HG02610 (cell line): ENCODE measurements around the gene VRK2.
"Not testable (repeated sequence)": the region's sequence is repeated elsewhere in the genome, so short reads cannot be mapped to it uniquely, and the experiment has no call there.

ENCODE experiments used
- ATAC-seq: cut with Tn5 transposase; IDR thresholded peaks from one replicate; pipeline ENCODE4 v1.9.1; 2021; ENCODE audit warnings: mild to moderate bottlenecking, moderate library complexity; ENCODE audit not compliant: unreplicated experiment

Gene VRK2

DNA sequence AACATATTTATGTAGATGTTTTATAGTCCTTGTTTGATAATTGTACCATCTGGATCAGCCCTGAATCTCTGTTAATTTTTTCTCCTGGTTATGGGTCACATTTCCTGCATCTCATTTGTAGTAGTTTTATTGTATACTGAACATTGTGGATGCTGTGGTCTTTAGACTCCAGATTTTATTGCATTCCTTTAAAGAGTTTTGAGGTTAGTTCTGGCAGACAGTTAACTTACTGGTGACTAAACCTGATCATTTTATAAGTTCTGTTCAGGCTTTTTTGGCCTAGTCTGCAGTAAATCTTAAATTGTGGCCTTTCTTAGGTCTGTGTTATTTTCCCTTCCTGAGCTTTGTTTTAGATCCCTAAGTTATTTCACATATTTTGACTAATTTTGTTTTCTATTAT is 110.2 kb downstream of the VRK2 start:
- ATAC-seq, result no peak

DNA sequence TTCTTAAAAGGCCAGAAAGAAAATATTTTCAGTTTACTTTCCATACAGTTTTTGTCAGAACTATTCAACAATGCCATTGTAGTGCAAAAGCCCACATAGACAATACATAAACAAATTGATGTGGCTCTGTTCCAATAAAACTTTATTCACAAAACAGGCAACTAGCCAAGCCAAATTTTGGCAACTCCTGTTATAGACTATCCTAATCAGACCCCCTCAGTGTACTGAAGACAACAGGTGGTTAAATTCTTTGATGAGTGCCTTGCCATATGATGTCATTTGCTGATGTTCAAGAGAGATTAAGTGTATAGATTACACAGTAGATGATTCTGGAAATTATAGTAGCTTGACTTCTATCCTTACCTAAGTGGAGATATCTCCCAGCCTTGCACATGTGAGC is 111.1 kb downstream of the VRK2 start:
- ATAC-seq, result no peak

DNA sequence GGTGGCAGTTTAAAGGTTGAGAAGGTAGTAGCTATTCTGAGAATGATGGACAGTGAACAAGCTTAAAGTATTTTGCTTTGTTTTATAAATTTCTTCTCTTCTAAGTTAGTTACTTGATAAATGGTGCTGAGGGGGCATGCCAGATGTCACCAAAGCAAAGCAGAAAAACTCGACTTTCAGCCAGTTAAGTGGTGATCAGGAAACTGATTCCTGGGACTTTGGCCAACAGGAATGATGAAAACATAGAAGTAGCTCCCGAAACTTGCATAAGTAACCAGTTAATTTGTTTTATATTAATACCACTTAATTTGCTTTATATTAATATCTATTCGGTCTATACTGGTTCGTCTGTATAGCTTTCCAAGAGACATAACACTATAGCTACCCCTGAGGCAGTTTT is 111.9 kb downstream of the VRK2 start:
- ATAC-seq, result no peak

GRCh38 chr2:58163913-58164312 is 117.3 kb downstream of the VRK2 start:
- ATAC-seq, result no peak

- not testable (repeated sequence) for ATAC-seq
These were observed 121.5 kb downstream of the VRK2 start for GRCh38 chr2:58168130-58168529.

DNA sequence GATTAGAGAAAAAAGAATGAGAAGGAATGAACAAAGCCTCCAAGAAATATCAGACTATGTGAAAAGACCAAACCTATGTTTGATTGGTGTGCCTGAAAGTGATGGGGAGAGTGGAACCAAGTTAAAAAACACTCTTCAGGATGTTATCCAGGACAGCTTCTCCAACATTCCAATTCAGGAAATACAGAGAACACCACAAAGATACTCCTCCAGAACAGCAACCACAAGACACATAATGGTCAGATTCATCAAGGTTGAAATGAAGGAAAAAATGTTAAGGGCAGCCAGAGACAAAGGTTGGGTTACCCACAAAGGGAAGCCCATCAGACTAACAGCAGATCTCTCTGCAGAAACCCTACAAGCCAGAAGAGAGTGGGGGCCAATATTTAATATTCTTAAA is 123.2 kb downstream of the VRK2 start:
- not testable (repeated sequence) for ATAC-seq

GRCh38 chr2:58170334-58170933 is 123.8 kb downstream of the VRK2 start:
- not testable (repeated sequence) for ATAC-seq

DNA sequence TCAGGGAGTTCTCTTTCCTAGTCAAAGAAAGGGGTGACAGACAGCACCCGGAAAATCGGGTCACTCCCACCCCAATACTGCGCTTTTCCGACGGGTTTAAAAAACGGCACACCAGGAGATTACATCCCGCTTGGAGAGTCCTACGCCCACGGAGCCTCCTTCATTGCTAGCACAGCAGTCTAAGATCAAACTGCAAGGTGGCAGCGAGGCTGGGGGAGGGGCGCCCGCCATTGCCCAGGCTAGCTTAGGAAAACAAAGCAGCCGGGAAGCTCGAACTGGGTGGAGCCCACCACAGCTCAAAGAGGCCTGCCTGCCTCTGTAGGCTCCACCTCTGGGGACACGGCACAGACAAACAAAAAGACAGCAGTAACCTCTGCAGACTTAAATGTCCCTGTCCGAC is 125.2 kb downstream of the VRK2 start:
- ATAC-seq, result not testable (repeated sequence)

DNA sequence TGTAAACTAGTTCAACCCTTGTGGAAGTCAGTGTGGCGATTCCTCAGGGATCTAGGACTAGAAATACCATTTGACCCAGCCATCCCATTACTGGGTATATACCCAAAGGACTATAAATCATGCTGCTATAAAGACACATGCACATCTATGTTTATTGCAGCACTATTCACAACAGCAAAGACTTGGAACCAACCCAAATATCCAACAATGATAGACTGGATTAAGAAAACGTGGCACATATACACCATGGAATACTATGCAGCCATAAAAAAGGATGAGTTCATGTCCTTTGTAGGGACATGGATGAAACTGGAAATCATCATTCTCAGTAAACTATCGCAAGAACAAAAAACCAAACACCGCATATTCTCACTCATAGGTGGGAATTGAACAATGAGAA is 130.6 kb downstream of the VRK2 start:
- not testable (repeated sequence) for ATAC-seq

DNA sequence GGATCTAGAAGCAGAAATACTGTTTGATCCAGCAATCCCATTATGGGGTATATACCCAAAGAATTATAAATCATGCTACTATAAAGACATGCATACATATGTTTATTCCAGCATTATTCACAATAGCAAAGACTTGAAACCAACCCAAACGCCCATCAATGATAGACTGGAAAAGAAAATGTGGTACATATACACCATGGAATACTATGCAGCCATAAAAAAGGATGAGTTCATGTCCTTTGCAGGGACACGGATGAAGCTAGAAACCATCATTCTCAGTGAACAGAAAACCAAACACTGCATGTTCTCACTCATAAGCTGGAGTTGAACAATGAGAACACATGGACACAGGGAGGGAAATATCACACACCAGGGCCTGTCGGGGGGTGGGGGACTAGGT is 133.6 kb downstream of the VRK2 start:
- ATAC-seq, result not testable (repeated sequence)

GRCh38 chr2:58180635-58181034 is 134.0 kb downstream of the VRK2 start:
- ATAC-seq, result no peak

DNA sequence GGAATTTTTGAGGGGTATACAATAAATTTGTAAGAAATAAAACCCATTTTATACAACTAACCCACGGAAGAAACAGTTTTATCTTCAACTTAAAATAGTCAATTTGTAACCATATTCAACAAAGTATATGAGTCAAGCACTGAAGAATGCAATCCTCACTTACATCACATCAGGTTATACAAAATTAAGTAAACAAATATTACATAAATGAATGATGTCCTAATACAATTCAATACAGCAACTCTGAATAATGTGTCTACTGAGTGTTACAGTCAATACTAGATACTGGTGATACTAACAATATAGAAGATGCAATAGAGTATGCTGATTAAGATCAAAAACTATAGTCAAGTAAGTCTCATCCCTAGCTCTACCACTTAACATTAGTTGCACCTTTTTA is 135.9 kb downstream of the VRK2 start:
- ATAC-seq, result no peak

DNA sequence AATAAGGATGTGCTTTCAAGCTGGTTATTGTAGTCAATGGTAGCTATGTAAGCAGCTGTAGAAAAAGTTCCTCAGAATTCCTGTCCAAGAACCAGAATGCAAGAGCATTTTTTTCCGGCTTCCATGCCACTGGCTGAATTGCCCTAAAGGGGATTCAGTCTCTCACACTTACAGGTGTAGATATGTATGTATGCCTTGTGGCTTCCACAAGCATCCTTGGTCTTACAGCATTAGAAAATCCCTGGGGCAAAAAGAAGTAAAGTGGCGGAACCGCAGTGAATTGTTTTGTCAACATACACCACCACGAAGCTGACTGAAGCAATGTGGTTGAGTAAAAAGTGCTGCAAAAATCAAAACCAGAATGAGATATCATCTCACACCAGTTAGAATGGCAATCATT is 139.9 kb downstream of the VRK2 start:
- ATAC-seq, result no peak

- ATAC-seq, result not testable (repeated sequence)
These were observed 140.4 kb downstream of the VRK2 start for GRCh38 chr2:58187022-58187421.

- ATAC-seq, result no peak
These were observed 147.9 kb downstream of the VRK2 start for GRCh38 chr2:58194458-58194857.

DNA sequence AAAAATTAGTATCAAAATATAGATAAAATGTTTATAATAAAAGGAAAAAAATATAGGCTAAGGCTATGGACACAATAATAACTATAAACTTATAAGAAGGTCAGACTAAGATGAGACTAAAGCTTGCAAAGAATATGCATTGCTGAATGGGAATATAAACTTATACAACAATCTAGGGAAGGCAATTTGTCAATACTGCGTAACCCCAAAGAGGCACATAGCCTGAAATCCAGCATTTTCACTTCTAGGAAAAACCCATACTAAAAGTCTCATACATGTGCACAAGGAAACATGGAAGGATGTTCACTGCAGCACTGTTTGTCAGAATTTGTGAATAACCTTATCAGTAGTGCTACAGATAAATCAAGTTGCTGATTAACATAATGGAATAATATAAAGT is 149.1 kb downstream of the VRK2 start:
- ATAC-seq, result no peak

- ATAC-seq, result no peak
These were observed 151.3 kb downstream of the VRK2 start for GRCh38 chr2:58197894-58198293.

DNA sequence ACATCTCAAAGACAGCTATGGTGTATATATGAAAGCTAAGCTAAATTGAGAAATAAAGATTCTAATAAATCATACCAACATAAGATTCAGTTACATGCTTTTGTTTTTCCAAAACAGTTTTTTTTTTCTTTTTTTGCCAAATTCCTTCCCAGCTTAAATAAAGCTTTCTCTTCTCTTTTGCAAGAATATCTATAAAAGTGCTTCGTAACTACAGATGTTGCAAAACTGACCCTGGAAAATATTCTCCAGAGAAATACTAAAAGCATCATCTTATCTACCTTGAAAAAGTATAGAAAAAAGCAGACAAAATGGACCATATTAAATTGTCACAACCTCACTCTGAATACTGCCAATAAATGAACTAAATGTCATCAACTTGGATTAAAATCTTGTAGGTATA is 155.8 kb downstream of the VRK2 start:
- ATAC-seq, result no peak

- no peak for ATAC-seq
These were observed 156.4 kb downstream of the VRK2 start for GRCh38 chr2:58203018-58203417.

DNA sequence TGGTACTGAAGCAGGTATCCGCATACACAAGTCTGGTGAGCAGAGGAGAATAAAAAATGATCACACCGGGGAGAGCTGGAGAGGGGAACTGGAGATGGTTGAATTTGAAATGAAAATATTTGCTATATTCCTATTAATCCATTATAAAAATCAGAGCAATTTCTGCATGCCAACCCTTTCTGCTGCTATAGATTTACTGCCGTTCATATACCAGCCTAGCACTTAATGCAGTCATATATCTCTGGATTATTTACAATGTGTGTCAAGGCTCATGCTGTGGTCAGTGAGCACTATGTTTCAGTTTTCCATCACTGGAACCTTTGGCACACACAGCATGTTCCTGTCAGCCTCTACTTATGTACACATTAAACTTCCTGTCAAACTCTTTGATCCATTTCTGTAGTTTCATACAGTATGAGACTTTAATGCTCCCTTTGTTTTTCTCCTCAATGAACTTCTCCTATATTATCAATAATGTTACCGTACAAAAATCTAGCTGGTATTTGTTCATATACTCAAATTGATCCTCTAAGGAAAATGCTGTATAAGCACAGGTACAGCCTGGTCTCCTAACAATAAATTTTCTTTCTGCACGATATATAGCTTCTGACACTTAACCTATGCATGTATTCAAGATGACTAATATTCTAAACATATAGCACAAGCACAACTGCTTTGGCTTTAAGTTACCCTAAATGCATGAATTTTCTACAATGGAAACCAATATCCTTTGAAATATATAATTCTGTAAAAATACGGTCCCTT is 157.8 kb downstream of the VRK2 start:
- no peak for ATAC-seq

- ATAC-seq, result no peak
These were observed 160.2 kb downstream of the VRK2 start for GRCh38 chr2:58206785-58207184.

DNA sequence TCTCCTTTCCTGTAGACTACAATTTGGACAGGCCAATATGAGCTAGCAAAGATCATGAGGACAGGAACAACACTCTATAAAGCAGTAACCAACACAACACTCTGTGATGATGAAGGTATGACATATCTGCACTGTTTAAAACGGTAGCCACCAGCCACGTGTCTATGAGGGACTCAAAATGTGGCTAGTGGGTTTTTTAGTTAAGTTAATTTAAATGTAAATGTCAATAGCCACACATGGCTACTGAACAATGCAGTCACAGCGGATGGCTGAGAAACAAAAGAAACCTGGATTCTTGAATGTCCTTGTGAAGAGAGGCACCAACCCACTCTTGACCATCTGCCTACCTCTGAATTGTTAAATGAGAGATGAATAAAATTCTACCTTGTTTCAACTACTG is 160.6 kb downstream of the VRK2 start:
- no peak for ATAC-seq
